ENCODE results near the gene KLF11.

DNA sequence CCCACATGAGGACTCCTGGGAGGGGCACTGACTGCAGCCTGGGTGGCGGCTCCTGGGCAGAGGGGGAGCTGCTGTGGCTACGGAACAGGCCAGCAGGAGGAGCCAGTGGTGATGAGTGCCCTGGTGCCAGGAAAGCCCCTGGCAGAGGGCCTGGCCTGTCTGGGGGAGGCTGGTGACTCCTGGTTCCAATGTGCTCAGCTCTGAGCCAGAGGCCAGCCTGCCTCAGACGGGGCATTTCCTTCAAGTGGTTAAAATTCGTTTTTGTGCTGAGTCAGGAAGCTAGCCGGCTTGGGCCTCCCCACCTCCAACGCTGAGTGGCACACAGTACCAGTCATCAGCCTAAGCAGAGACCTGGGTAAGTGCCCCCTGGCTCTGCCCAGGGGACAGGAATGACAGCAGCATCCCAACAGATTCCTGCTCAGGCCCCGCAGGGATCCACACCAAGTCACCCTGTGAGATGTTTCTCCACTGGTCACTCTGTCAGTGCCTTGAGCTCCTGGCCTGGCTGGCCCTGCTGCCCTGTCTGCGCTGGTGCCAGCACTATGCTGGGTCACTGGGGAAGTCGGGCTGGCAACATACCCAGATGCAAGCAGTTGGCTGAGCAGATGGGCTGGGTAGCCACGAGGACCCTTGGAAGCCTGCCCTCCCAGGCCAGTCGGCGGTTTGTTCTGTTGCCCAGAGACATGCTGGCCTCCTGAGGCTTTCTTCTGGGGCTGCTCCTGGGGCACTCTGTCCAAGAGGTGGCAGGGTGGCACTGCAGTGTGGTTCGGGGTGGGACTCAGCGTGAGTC is 7.1 kb upstream of the KLF11 start:
- TF ChIP-seq EP300 (IDR thresholded peaks at IDR 0.05; ENCODE audit: borderline replicate concordance) (no peak), FOXM1 (IDR thresholded peaks at IDR 0.05; ENCODE audit: borderline replicate concordance, low read depth) (no peak), NFIC (IDR thresholded peaks at IDR 0.05) (no peak), TAF1 (IDR thresholded peaks at IDR 0.05; ENCODE audit: low read depth) (no peak), CREB1 (IDR thresholded peaks at IDR 0.05; ENCODE audit: low read depth) (no peak), YY1 (IDR thresholded peaks at IDR 0.05; ENCODE audit: low read depth) (no peak), TEAD4 (IDR thresholded peaks at IDR 0.05) (no peak)
- TF ChIP-seq, protein P1, sequence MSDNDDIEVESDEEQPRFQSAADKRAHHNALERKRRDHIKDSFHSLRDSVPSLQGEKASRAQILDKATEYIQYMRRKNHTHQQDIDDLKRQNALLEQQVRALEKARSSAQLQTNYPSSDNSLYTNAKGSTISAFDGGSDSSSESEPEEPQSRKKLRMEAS (IDR thresholded peaks at IDR 0.05) = no peak
- TF ChIP-seq, protein P2, sequence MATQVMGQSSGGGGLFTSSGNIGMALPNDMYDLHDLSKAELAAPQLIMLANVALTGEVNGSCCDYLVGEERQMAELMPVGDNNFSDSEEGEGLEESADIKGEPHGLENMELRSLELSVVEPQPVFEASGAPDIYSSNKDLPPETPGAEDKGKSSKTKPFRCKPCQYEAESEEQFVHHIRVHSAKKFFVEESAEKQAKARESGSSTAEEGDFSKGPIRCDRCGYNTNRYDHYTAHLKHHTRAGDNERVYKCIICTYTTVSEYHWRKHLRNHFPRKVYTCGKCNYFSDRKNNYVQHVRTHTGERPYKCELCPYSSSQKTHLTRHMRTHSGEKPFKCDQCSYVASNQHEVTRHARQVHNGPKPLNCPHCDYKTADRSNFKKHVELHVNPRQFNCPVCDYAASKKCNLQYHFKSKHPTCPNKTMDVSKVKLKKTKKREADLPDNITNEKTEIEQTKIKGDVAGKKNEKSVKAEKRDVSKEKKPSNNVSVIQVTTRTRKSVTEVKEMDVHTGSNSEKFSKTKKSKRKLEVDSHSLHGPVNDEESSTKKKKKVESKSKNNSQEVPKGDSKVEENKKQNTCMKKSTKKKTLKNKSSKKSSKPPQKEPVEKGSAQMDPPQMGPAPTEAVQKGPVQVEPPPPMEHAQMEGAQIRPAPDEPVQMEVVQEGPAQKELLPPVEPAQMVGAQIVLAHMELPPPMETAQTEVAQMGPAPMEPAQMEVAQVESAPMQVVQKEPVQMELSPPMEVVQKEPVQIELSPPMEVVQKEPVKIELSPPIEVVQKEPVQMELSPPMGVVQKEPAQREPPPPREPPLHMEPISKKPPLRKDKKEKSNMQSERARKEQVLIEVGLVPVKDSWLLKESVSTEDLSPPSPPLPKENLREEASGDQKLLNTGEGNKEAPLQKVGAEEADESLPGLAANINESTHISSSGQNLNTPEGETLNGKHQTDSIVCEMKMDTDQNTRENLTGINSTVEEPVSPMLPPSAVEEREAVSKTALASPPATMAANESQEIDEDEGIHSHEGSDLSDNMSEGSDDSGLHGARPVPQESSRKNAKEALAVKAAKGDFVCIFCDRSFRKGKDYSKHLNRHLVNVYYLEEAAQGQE (IDR thresholded peaks at IDR 0.05; ENCODE audit: low read depth) = no peak
- TF ChIP-seq, protein P3, sequence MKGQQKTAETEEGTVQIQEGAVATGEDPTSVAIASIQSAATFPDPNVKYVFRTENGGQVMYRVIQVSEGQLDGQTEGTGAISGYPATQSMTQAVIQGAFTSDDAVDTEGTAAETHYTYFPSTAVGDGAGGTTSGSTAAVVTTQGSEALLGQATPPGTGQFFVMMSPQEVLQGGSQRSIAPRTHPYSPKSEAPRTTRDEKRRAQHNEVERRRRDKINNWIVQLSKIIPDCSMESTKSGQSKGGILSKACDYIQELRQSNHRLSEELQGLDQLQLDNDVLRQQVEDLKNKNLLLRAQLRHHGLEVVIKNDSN (IDR thresholded peaks at IDR 0.05) = no peak
